Thyroid gland (tissue), 4 donors: ENCODE results near the gene LRRFIP1.

Source experiments
- CTCF ChIP-seq, 6 experiments: fragments of 200-600 bp in 3 of 6; fragments of 450-650 bp in 3 of 6; sonication (generic) in 3 of 6; IDR thresholded peaks; one replicate each; pipeline ENCODE4 v1.5.1; 2016 to 2019; ENCODE audit warnings: antibody characterized with exemption in 6 of 6, mild to moderate bottlenecking in 2 of 6, inconsistent platforms in 1 of 6, moderate library complexity in 1 of 6
- POLR2A ChIP-seq, 2 donors: fragments of 450-650 bp; IDR thresholded peaks; one replicate each; pipeline ENCODE4 v1.6.1; 2017; ENCODE audit warnings: antibody characterized with exemption in 2 of 2, mild to moderate bottlenecking in 2 of 2, moderate library complexity in 1 of 2

- TF ChIP-seq CTCF (IDR thresholded peaks at IDR 0.05) (no peak), POLR2A (IDR thresholded peaks at IDR 0.05) (no peak)
These were observed 5.7 kb downstream of the LRRFIP1 start for GRCh38 chr2:237633061-237633561.
